ENCODE results near the gene TXN2.
"Not testable (repeated sequence)": the region's sequence is repeated elsewhere in the genome, so short reads cannot be mapped to it uniquely, and the experiment has no call there.

The TXN2 gene

GRCh38 chr22:36481393-36482168, at the start of gene TXN2:
Gene TXN2 (minus strand): TSS chr22:36481640. CDS start chr22:36480837, 803 bp downstream.
- DNase-seq (ENCODE audit: insufficient read length, low spot score), result peak; percentile 82
- peak; percentile 92 for FAIRE-seq

GRCh38 chr22:36528795-36529751, 47.6 kb upstream of the TXN2 start, which contains the start of gene EIF3D:
Gene EIF3D (minus strand): TSS chr22:36529166. CDS start chr22:36526121, 3,045 bp downstream.
- peak; percentile 90 for DNase-seq (ENCODE audit: insufficient read length, low spot score)
- peak; percentile 55 for FAIRE-seq

- DNase-seq (ENCODE audit: insufficient read length, low spot score) (no peak), FAIRE-seq (no peak)
These were observed 46.9 kb upstream of the TXN2 start for GRCh38 chr22:36528341-36528740.

GRCh38 chr22:36522662-36523061, 41.2 kb upstream of the TXN2 start:
- FAIRE-seq (no peak), DNase-seq (ENCODE audit: insufficient read length, low spot score) (no peak)

- no peak for FAIRE-seq
- DNase-seq (ENCODE audit: insufficient read length, low spot score), result no peak
These were observed 39.0 kb upstream of the TXN2 start for GRCh38 chr22:36520423-36520822.

- DNase-seq (ENCODE audit: insufficient read length, low spot score); FAIRE-seq: not testable (repeated sequence)
These were observed 38.5 kb upstream of the TXN2 start for GRCh38 chr22:36519906-36520305.

- DNase-seq (ENCODE audit: insufficient read length, low spot score) (no peak), FAIRE-seq (no peak)
These were observed 33.3 kb upstream of the TXN2 start for GRCh38 chr22:36514766-36515165.

GRCh38 chr22:36512991-36513390, 31.6 kb upstream of the TXN2 start:
- no peak for DNase-seq (ENCODE audit: insufficient read length, low spot score)
- FAIRE-seq, result no peak

- FAIRE-seq, result no peak
- no peak for DNase-seq (ENCODE audit: insufficient read length, low spot score)
These were observed 30.9 kb upstream of the TXN2 start for GRCh38 chr22:36512333-36512732.

- DNase-seq (ENCODE audit: insufficient read length, low spot score) (peak; percentile 40), FAIRE-seq (no peak)
These were observed 29.8 kb upstream of the TXN2 start for GRCh38 chr22:36510966-36511881.

GRCh38 chr22:36510384-36510783, 28.9 kb upstream of the TXN2 start:
- DNase-seq (ENCODE audit: insufficient read length, low spot score), result no peak

GRCh38 chr22:36507518-36508010, 26.1 kb upstream of the TXN2 start:
- DNase-seq (ENCODE audit: insufficient read length, low spot score) (no peak), FAIRE-seq (no peak)

More at GRCh38 chr22:36510384-36510783, 28.9 kb upstream of the TXN2 start:
- no peak for FAIRE-seq

- DNase-seq (ENCODE audit: insufficient read length, low spot score), result peak; percentile 82
- FAIRE-seq, result peak; percentile 64
These were observed 25.4 kb upstream of the TXN2 start, which contains the start of gene FOXRED2 for GRCh38 chr22:36506637-36507517. Gene FOXRED2 (minus strand): TSS chr22:36507040. CDS start chr22:36506422, 618 bp downstream.

GRCh38 chr22:36505998-36506635, 24.7 kb upstream of the TXN2 start:
- DNase-seq (ENCODE audit: insufficient read length, low spot score) (no peak), FAIRE-seq (no peak)

- FAIRE-seq (no peak), DNase-seq (ENCODE audit: insufficient read length, low spot score) (no peak)
These were observed 16.6 kb upstream of the TXN2 start for GRCh38 chr22:36497910-36498665.

GRCh38 chr22:36493690-36494110, 12.3 kb upstream of the TXN2 start:
- FAIRE-seq (no peak), DNase-seq (ENCODE audit: insufficient read length, low spot score) (no peak)

- DNase-seq (ENCODE audit: insufficient read length, low spot score) (no peak), FAIRE-seq (no peak)
These were observed 10.7 kb upstream of the TXN2 start for GRCh38 chr22:36492109-36492508.

- DNase-seq (ENCODE audit: insufficient read length, low spot score), result no peak
- FAIRE-seq, result no peak
These were observed 9.7 kb upstream of the TXN2 start for GRCh38 chr22:36491155-36491554.

Measured in HTR-8/SVneo (cell line).